Stimulated activated naive B cell treated with anti-CD40 and anti-IgM and Interleukin-4, amounts not matched to agents 10 μg/mL and 1 μg/mL and 100 μg/mL, for 72 hours (primary cell): ENCODE data around the gene FBXL17.
"Not testable (repeated sequence)": the region's sequence is repeated elsewhere in the genome, so short reads cannot be mapped to it uniquely, and the experiment has no call there.

Experiments
- ATAC-seq, 2 donors: fragments of 150-1000 bp; cut with Tn5 transposase; replicated peaks; 2 replicates each; pipeline ENCODE4 v1.10.0; 2021; ENCODE audit warnings: moderate library complexity in 1 of 2
- DNase-seq: peaks from one replicate; pipeline ENCODE4 v3.0.0; 2021
- H3K27ac Mint-ChIP-seq: one replicate; pipeline ENCODE4 v1.8.0; 2022; ENCODE audit warnings: mild to moderate bottlenecking, mixed read lengths
- H3K27me3 Mint-ChIP-seq, 2 donors: one replicate each; pipeline ENCODE4 v1.8.0; 2022; ENCODE audit warnings: mixed read lengths in 2 of 2
- H3K36me3 Mint-ChIP-seq, 2 donors: one replicate each; pipeline ENCODE4 v1.8.0; 2022; ENCODE audit warnings: mixed read lengths in 2 of 2, mild to moderate bottlenecking in 1 of 2
- H3K4me1 Mint-ChIP-seq, 2 donors: one replicate each; pipeline ENCODE4 v1.8.0; 2022; ENCODE audit warnings: mixed read lengths in 2 of 2, mild to moderate bottlenecking in 1 of 2
- H3K4me3 Mint-ChIP-seq, 2 donors: one replicate each; pipeline ENCODE4 v1.8.0; 2022; ENCODE audit warnings: mild to moderate bottlenecking in 2 of 2, mixed read lengths in 2 of 2, moderate library complexity in 1 of 2
- H3K9me3 Mint-ChIP-seq, 2 donors: one replicate each; pipeline ENCODE4 v1.8.0; 2022; ENCODE audit warnings: mixed read lengths in 2 of 2, mild to moderate bottlenecking in 1 of 2

Gene FBXL17

GRCh38 chr5:108167174-108167573 lies 214.7 kb downstream of the FBXL17 start:
- H3K36me3 Mint-ChIP-seq, result peaks cover 7 to 9% of the 10 kb centered on the region in 2 donors
- H3K9me3 Mint-ChIP-seq, result peaks cover 0 to 3% of the 10 kb centered on the region in 2 donors
- no peak overlapping the region for H3K4me3 Mint-ChIP-seq
- no peaks in the 10 kb centered on the region for H3K27me3 Mint-ChIP-seq
- H3K4me1 Mint-ChIP-seq, result peaks cover 0 to 2% of the 10 kb centered on the region in 2 donors
- no peak overlapping the region for H3K27ac Mint-ChIP-seq
- ATAC-seq (no peak), DNase-seq (no peak)

GRCh38 chr5:108164574-108164973 lies 217.3 kb downstream of the FBXL17 start:
- H3K4me1 Mint-ChIP-seq, result peaks cover 0 to 2% of the 10 kb centered on the region in 2 donors
- no peak overlapping the region for H3K27ac Mint-ChIP-seq
- no peak for ATAC-seq
- no peak for DNase-seq
- no peaks in the 10 kb centered on the region for H3K27me3 Mint-ChIP-seq
- H3K36me3 Mint-ChIP-seq, result peaks cover 0 to 9% of the 10 kb centered on the region in 2 donors
- H3K4me3 Mint-ChIP-seq, result no peak overlapping the region
- H3K9me3 Mint-ChIP-seq, result no peaks in the 10 kb centered on the region

GRCh38 chr5:108152854-108153253 lies 229.0 kb downstream of the FBXL17 start:
- H3K27ac Mint-ChIP-seq, H3K9me3 Mint-ChIP-seq, H3K4me1 Mint-ChIP-seq, H3K27me3 Mint-ChIP-seq, H3K4me3 Mint-ChIP-seq, H3K36me3 Mint-ChIP-seq, ATAC-seq, DNase-seq: not testable (repeated sequence)

- H3K4me1 Mint-ChIP-seq, result peaks cover 0 to 1% of the 10 kb centered on the region in 2 donors
- H3K27me3 Mint-ChIP-seq, result no peaks in the 10 kb centered on the region
- peaks cover 3 to 8% of the 10 kb centered on the region in 2 donors for H3K9me3 Mint-ChIP-seq
- DNase-seq (no peak), ATAC-seq (no peak)
- H3K27ac Mint-ChIP-seq, result no peak overlapping the region
- H3K36me3 Mint-ChIP-seq, result peaks cover 9 to 21% of the 10 kb centered on the region in 2 donors
- no peak overlapping the region for H3K4me3 Mint-ChIP-seq
These were observed 232.5 kb downstream of the FBXL17 start for GRCh38 chr5:108149369-108149768.

GRCh38 chr5:108148715-108149139 lies 233.2 kb downstream of the FBXL17 start:
- H3K9me3 Mint-ChIP-seq, result peaks cover 1 to 4% of the 10 kb centered on the region in 2 donors
- H3K4me1 Mint-ChIP-seq, result peaks cover 0 to 1% of the 10 kb centered on the region in 2 donors
- DNase-seq (no peak), ATAC-seq (no peak)
- H3K27me3 Mint-ChIP-seq, result no peaks in the 10 kb centered on the region
- H3K4me3 Mint-ChIP-seq, result no peak overlapping the region
- peaks cover 6 to 16% of the 10 kb centered on the region in 2 donors for H3K36me3 Mint-ChIP-seq
- H3K27ac Mint-ChIP-seq, result no peak overlapping the region

GRCh38 chr5:108146222-108146621 lies 235.7 kb downstream of the FBXL17 start:
- Mint-ChIP-seq H3K4me1 (no peaks in the 10 kb centered on the region), H3K9me3 (no peaks in the 10 kb centered on the region), H3K36me3 (peaks cover 3 to 12% of the 10 kb centered on the region in 2 donors), H3K27ac (no peak overlapping the region), H3K27me3 (no peaks in the 10 kb centered on the region), H3K4me3 (no peak overlapping the region)
- no peak for ATAC-seq
- DNase-seq, result no peak

GRCh38 chr5:108145351-108145750 lies 236.5 kb downstream of the FBXL17 start:
- DNase-seq (no peak), ATAC-seq (no peak)
- H3K36me3 Mint-ChIP-seq, result peaks cover 3 to 12% of the 10 kb centered on the region in 2 donors
- H3K9me3 Mint-ChIP-seq, result no peaks in the 10 kb centered on the region
- H3K27ac Mint-ChIP-seq, result no peak overlapping the region
- H3K4me1 Mint-ChIP-seq, result no peaks in the 10 kb centered on the region
- H3K27me3 Mint-ChIP-seq, result no peaks in the 10 kb centered on the region
- no peak overlapping the region for H3K4me3 Mint-ChIP-seq

GRCh38 chr5:108144332-108144731 lies 237.6 kb downstream of the FBXL17 start:
- ATAC-seq, result no peak
- no peaks in the 10 kb centered on the region for H3K9me3 Mint-ChIP-seq

GRCh38 chr5:108143581-108143980 lies 238.3 kb downstream of the FBXL17 start:
- Mint-ChIP-seq H3K36me3 (peaks cover 3 to 12% of the 10 kb centered on the region in 2 donors), H3K9me3 (no peaks in the 10 kb centered on the region), H3K27ac (no peak overlapping the region), H3K4me1 (no peaks in the 10 kb centered on the region), H3K27me3 (no peaks in the 10 kb centered on the region), H3K4me3 (no peak overlapping the region)
- no peak for DNase-seq
- no peak for ATAC-seq

More at GRCh38 chr5:108144332-108144731, 237.6 kb downstream of the FBXL17 start:
- Mint-ChIP-seq H3K27me3 (no peaks in the 10 kb centered on the region), H3K36me3 (peaks cover 3 to 12% of the 10 kb centered on the region in 2 donors), H3K27ac (no peak overlapping the region), H3K4me1 (no peaks in the 10 kb centered on the region), H3K4me3 (no peak overlapping the region)
- DNase-seq, result no peak

GRCh38 chr5:108141676-108142075 lies 240.2 kb downstream of the FBXL17 start:
- Mint-ChIP-seq H3K4me1 (no peaks in the 10 kb centered on the region), H3K27me3 (no peaks in the 10 kb centered on the region), H3K9me3 (no peaks in the 10 kb centered on the region), H3K36me3 (peaks cover 3 to 5% of the 10 kb centered on the region in 2 donors), H3K27ac (no peak overlapping the region), H3K4me3 (no peak overlapping the region)
- ATAC-seq, result peak in 1 of 2 donors; percentile 45
- DNase-seq, result no peak

- Mint-ChIP-seq H3K27me3 (no peaks in the 10 kb centered on the region), H3K9me3 (no peaks in the 10 kb centered on the region), H3K4me3 (no peak overlapping the region), H3K27ac (no peak overlapping the region), H3K36me3 (peaks cover 0 to 3% of the 10 kb centered on the region in 2 donors), H3K4me1 (no peaks in the 10 kb centered on the region)
- ATAC-seq (no peak), DNase-seq (no peak)
These were observed 245.4 kb downstream of the FBXL17 start for GRCh38 chr5:108136493-108136892.

GRCh38 chr5:108129129-108129528 lies 252.8 kb downstream of the FBXL17 start:
- ATAC-seq (no peak), DNase-seq (no peak)
- H3K9me3 Mint-ChIP-seq, result no peaks in the 10 kb centered on the region
- H3K36me3 Mint-ChIP-seq, result peaks cover 0 to 3% of the 10 kb centered on the region in 2 donors
- H3K27ac Mint-ChIP-seq, result no peak overlapping the region
- H3K4me1 Mint-ChIP-seq, result no peaks in the 10 kb centered on the region
- H3K4me3 Mint-ChIP-seq, result no peak overlapping the region
- no peaks in the 10 kb centered on the region for H3K27me3 Mint-ChIP-seq

- Mint-ChIP-seq H3K4me1 (no peaks in the 10 kb centered on the region), H3K4me3 (no peak overlapping the region), H3K9me3 (no peaks in the 10 kb centered on the region), H3K36me3 (no peaks in the 10 kb centered on the region), H3K27me3 (no peaks in the 10 kb centered on the region), H3K27ac (no peak overlapping the region)
- ATAC-seq (no peak), DNase-seq (no peak)
These were observed 256.0 kb downstream of the FBXL17 start for GRCh38 chr5:108125771-108126511.

GRCh38 chr5:108124596-108124995 lies 257.3 kb downstream of the FBXL17 start:
- Mint-ChIP-seq H3K4me3 (no peak overlapping the region), H3K27ac (no peak overlapping the region), H3K9me3 (no peaks in the 10 kb centered on the region), H3K27me3 (no peaks in the 10 kb centered on the region), H3K4me1 (no peaks in the 10 kb centered on the region), H3K36me3 (no peaks in the 10 kb centered on the region)
- no peak for DNase-seq
- no peak for ATAC-seq

- no peak overlapping the region for H3K27ac Mint-ChIP-seq
- no peak overlapping the region for H3K4me3 Mint-ChIP-seq
- H3K36me3 Mint-ChIP-seq, result no peaks in the 10 kb centered on the region
- no peaks in the 10 kb centered on the region for H3K4me1 Mint-ChIP-seq
- DNase-seq (no peak), ATAC-seq (no peak)
- H3K9me3 Mint-ChIP-seq, result no peaks in the 10 kb centered on the region
- no peaks in the 10 kb centered on the region for H3K27me3 Mint-ChIP-seq
These were observed 259.2 kb downstream of the FBXL17 start for GRCh38 chr5:108122702-108123101.
